GM12872 (cell line): Measurements from ENCODE around the gene GLOD4.

Experiments used
- TF ChIP-seq, protein P1 (sequence below): IDR thresholded peaks from 3 replicates; pipeline ENCODE4 v1.5.1; 2011; ENCODE audit warnings: low read depth, mild to moderate bottlenecking, low read length, moderate library complexity; ENCODE audit not compliant: insufficient read depth

Gene GLOD4

GRCh38 chr17:799261-799660 is 17.2 kb upstream of the GLOD4 start:
- TF ChIP-seq, protein P1, sequence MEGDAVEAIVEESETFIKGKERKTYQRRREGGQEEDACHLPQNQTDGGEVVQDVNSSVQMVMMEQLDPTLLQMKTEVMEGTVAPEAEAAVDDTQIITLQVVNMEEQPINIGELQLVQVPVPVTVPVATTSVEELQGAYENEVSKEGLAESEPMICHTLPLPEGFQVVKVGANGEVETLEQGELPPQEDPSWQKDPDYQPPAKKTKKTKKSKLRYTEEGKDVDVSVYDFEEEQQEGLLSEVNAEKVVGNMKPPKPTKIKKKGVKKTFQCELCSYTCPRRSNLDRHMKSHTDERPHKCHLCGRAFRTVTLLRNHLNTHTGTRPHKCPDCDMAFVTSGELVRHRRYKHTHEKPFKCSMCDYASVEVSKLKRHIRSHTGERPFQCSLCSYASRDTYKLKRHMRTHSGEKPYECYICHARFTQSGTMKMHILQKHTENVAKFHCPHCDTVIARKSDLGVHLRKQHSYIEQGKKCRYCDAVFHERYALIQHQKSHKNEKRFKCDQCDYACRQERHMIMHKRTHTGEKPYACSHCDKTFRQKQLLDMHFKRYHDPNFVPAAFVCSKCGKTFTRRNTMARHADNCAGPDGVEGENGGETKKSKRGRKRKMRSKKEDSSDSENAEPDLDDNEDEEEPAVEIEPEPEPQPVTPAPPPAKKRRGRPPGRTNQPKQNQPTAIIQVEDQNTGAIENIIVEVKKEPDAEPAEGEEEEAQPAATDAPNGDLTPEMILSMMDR: no peak

DNA sequence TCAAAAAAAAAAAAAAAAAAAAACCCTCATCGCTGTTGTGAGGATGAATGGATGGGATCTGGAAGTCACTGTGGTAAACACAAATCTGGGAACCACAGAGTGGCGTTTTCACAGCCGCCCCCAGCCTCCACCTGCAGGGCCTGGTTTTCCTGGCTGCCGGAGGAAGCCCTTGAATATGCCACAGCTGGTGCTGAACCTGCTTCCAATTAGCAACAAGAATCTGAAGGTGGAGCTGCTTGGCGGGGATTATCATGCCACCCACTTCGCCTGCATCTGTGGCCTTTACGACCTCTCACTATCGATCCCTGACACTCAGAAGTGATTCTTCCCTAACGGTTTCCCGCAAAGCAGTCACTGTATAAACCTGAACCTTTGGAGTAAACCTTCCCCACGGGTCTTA is 16.2 kb upstream of the GLOD4 start:
- TF ChIP-seq, protein P1: no peak

DNA sequence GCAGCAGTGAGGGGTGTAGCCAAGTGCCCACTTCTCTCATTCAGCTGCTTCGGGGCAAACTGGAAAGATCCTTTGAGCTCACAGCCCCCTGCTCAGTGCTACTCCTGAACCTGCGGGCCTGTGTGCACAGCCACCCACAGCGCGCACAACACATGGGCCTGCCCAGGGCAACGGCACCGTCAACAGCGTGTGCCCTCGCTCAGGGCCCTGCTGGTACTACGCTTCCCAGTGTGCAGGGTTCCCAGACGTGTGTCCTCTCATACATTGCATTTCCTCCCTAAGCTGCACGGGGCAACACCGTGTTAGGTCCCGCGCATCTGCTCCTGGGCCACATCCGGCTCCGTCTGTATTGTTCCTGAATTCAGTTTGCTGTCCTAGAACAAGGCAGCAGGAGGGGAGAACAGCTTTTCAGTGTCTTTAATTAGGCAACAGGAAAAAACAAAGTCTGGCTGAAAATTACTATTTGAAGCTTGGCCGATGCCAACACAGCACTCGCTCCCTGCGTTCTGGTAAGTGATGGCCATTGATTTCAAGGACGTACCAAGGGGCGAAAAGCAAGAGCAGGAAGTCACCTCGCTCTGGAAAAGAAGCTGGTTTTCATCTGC is 15.3 kb upstream of the GLOD4 start:
- TF ChIP-seq, protein P1: no peak

DNA sequence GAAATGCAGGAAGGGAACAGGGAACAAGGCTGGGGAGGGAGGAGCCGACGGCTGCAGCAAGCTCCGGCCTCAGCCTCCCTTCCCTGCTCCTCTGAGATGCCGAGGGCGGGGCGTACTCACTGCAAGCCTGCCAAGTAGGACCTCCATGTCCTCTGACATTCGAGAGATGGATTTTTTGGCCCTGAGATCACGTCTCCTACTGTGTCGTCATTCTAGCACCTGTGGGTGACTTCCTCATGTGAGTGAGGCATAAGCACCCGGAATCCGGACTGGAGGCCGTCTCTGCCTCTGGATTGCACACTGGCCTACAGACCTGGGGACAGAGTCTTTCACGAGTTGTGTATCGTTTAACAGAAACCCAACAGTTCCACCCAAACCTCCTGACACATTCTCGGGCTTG is 14.5 kb upstream of the GLOD4 start:
- TF ChIP-seq, protein P1: no peak

DNA sequence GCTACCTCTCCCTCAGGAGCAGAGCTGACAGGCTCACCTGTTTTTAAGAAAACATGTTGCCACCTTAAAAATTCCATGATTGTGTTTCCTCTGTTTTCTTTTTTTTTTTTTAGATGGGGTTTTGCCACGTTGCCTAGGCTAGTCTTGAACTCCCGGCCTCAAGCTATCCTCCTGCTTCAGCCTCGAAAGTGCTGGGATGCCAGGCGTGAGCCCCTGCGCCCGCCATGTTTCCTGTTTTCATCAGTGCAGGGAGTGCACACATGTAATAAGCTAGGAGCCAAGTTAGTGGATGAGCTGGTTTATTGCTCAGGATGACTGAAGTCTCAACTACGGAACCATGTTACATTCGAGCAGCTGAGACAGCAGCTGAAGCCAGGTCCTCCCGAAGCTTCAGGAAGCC is 13.6 kb upstream of the GLOD4 start:
- TF ChIP-seq, protein P1: no peak

- TF ChIP-seq, protein P1: no peak
Measured at GRCh38 chr17:795276-795675, 13.2 kb upstream of the GLOD4 start.

DNA sequence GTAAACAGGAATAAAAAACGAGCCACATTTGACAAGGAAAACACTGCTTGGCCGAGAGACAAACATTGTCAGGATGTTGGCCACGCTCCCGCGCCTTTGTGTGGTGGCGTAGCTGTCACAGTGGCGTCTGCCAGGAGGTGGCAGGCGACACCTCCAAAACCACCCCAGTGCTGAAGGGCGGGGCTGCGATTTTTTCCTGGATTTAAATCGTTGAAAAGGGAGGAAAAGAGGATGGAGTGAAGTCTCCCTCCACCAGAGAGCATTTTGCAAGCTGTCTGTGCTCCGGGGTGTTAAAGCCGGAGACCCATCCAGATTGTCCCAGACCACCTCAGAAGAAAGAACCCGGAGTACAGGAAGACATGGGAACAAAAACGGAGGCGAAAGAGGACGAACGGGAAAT is 12.8 kb upstream of the GLOD4 start:
- TF ChIP-seq, protein P1: peak; percentile 68
